Uterus (tissue), 4 donors: ENCODE results near the gene ARPC4. TPM values are rescaled to one million over a fixed set of nuclear protein-coding genes. Genes with fewer than 3 reads are reported as not detected.

Experiments
- DNase-seq, 2 donors: peaks; one replicate each; pipeline ENCODE4 v3.0.0-alpha.2; 2019 to 2020
- H3K27ac ChIP-seq, 2 donors: fragments of 200-600 bp; sonication (generic); 1 replicate in 1 of 2; 2 replicates in 1 of 2; pipeline ENCODE4 v1.5.1; 2016 to 2018
- H3K27me3 ChIP-seq, 2 donors: fragments of 200-600 bp; sonication (generic); one replicate each; pipeline ENCODE4 v1.5.1; 2018 to 2019; ENCODE audit warnings: control low read depth in 1 of 2
- H3K36me3 ChIP-seq, 2 donors: fragments of 200-600 bp; sonication (generic); one replicate each; pipeline ENCODE4 v1.5.1; 2019; ENCODE audit warnings: control low read depth in 1 of 2
- H3K4me1 ChIP-seq, 2 donors: fragments of 200-600 bp; sonication (generic); one replicate each; pipeline ENCODE4 v1.5.1; 2018 to 2019; ENCODE audit warnings: control low read depth in 1 of 2
- H3K4me3 ChIP-seq, 2 donors: fragments of 200-600 bp; sonication (generic); 1 replicate in 1 of 2; 2 replicates in 1 of 2; pipeline ENCODE4 v1.5.1; 2018 to 2019; ENCODE audit warnings: mild to moderate bottlenecking in 1 of 2
- H3K9me3 ChIP-seq, 2 donors: fragments of 200-600 bp; sonication (generic); one replicate each; pipeline ENCODE4 v1.5.1; 2019; ENCODE audit warnings: control low read depth in 1 of 2
- CTCF ChIP-seq, 4 experiments: fragments of 200-600 bp in 2 of 4; fragments of 450-650 bp in 2 of 4; sonication (generic) in 2 of 4; IDR thresholded peaks; one replicate each; pipeline ENCODE4 v1.5.1; 2016 to 2019; ENCODE audit warnings: antibody characterized with exemption in 4 of 4, mild to moderate bottlenecking in 2 of 4, moderate library complexity in 1 of 4
- POLR2A ChIP-seq, 2 donors: fragments of 450-650 bp; IDR thresholded peaks; one replicate each; pipeline ENCODE4 v1.6.1; 2016; ENCODE audit warnings: antibody characterized with exemption in 2 of 2, mild to moderate bottlenecking in 1 of 2, moderate library complexity in 1 of 2
- intact Hi-C: fragments of 100-400 bp; cut with DNase I; formaldehyde crosslinking; loops from one replicate; pipeline ENCODE4 v1.15.1; 2023; ENCODE audit warnings: low total_unique reads
- total RNA-seq, 4 donors: library from RNA; depleted of rRNA in 3 of 4; stranded (reverse); fragments of >200 nt in 3 of 4; gene quantifications; one replicate each; pipeline versions ENCODE4 v1.1.0 to v1.2.4, GENCODE V29; 2014 to 2023
- donor health status: DM: yes; HTN: yes; CAD: no.

The ARPC4 gene
- total RNA-seq, 4 donors from 2014 or later = 44.7 to 176 (median 142) TPM

GRCh38 chr3:9831253-9831652, 38.4 kb downstream of the ARPC4 start:
- TF ChIP-seq CTCF (IDR thresholded peaks at IDR 0.05) = no peak
- TF ChIP-seq POLR2A (IDR thresholded peaks at IDR 0.05) = no peak
- no peaks in the 10 kb centered on the region for H3K9me3 ChIP-seq
- no peak for DNase-seq
- no peaks in the 10 kb centered on the region for H3K36me3 ChIP-seq
- no peak overlapping the region for H3K4me3 ChIP-seq
- H3K27me3 ChIP-seq = no peaks in the 10 kb centered on the region
- H3K27ac ChIP-seq = no peak overlapping the region
- H3K4me1 ChIP-seq = no peaks in the 10 kb centered on the region
- intact Hi-C loops = no loop called here

GRCh38 chr3:9833078-9833477, 40.2 kb downstream of the ARPC4 start:
- Histone ChIP-seq H3K9me3 (no peaks in the 10 kb centered on the region), H3K36me3 (no peaks in the 10 kb centered on the region), H3K4me3 (no peak overlapping the region), H3K27me3 (no peaks in the 10 kb centered on the region), H3K4me1 (no peaks in the 10 kb centered on the region), H3K27ac (no peak overlapping the region)
- intact Hi-C loops = no loop called here
- no peak for TF ChIP-seq CTCF (IDR thresholded peaks at IDR 0.05)
- DNase-seq = no peak

- H3K36me3 ChIP-seq = no peaks in the 10 kb centered on the region
- no peaks in the 10 kb centered on the region for H3K27me3 ChIP-seq
- no peak overlapping the region for H3K27ac ChIP-seq
- intact Hi-C loops = no loop called here
- TF ChIP-seq POLR2A (IDR thresholded peaks at IDR 0.05) (no peak), CTCF (IDR thresholded peaks at IDR 0.05) (no peak)
- H3K4me3 ChIP-seq = no peak overlapping the region
- no peaks in the 10 kb centered on the region for H3K4me1 ChIP-seq
- H3K9me3 ChIP-seq = no peaks in the 10 kb centered on the region
- DNase-seq = no peak
Observed at GRCh38 chr3:9834520-9835380, 41.9 kb downstream of the ARPC4 start.

GRCh38 chr3:9837701-9838582, 45.1 kb downstream of the ARPC4 start:
- Histone ChIP-seq H3K4me3 (no peak overlapping the region), H3K9me3 (no peaks in the 10 kb centered on the region), H3K36me3 (no peaks in the 10 kb centered on the region), H3K4me1 (peaks cover 0 to 3% of the 10 kb centered on the region in 2 donors), H3K27me3 (no peaks in the 10 kb centered on the region), H3K27ac (no peak overlapping the region)
- no peak for TF ChIP-seq POLR2A (IDR thresholded peaks at IDR 0.05)
- no peak for TF ChIP-seq CTCF (IDR thresholded peaks at IDR 0.05)
- intact Hi-C loops = no loop called here
- DNase-seq = no peak

GRCh38 chr3:9838856-9839255, 46.0 kb downstream of the ARPC4 start:
- Histone ChIP-seq H3K27me3 (no peaks in the 10 kb centered on the region), H3K36me3 (no peaks in the 10 kb centered on the region), H3K27ac (no peak overlapping the region), H3K9me3 (no peaks in the 10 kb centered on the region), H3K4me1 (peaks cover 0 to 5% of the 10 kb centered on the region in 2 donors), H3K4me3 (no peak overlapping the region)
- no peak for DNase-seq
- TF ChIP-seq POLR2A (IDR thresholded peaks at IDR 0.05) (no peak), CTCF (IDR thresholded peaks at IDR 0.05) (no peak)
- intact Hi-C loops = no loop called here
